HT1080 (cell line): ENCODE data around the gene RGS13. TPM values are rescaled to one million over a fixed set of nuclear protein-coding genes. Genes with fewer than 3 reads are reported as not detected.
"Not testable (repeated sequence)": the region's sequence is repeated elsewhere in the genome, so short reads cannot be mapped to it uniquely, and the experiment has no call there.

ENCODE experiments used
- DNase-seq: peaks from one replicate; pipeline ENCODE4 v3.0.0-alpha.2; 2015; ENCODE audit warnings: low read depth
- total RNA-seq: library from RNA; depleted of rRNA; stranded (reverse); fragments of >200 nt; shearing (Covaris generic); gene quantifications from 2 replicates; pipeline ENCODE4 v1.2.3, GENCODE V29; 2014; rRNA removed

Gene RGS13
- total RNA-seq, 1 experiment from 2014 or later: not detected

DNA sequence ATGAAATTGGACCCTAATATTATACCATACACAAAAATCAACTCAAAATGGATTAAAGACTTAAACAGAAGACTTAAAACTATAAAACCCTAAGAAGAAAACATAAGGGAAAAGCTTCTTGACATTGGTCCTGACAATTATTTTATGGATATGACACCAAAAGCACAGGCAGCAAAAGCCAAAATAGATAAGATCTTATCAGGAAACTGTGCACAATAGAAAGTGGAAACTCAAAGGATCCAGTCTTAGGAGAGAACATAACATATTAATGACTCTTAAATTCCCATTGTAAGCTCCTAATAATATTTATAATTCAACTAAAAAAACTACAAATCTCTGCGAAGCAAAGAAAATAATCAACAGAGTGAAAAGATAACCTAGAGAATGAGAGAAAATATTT is 39.8 kb downstream of the RGS13 start:
- DNase-seq: no peak

DNA sequence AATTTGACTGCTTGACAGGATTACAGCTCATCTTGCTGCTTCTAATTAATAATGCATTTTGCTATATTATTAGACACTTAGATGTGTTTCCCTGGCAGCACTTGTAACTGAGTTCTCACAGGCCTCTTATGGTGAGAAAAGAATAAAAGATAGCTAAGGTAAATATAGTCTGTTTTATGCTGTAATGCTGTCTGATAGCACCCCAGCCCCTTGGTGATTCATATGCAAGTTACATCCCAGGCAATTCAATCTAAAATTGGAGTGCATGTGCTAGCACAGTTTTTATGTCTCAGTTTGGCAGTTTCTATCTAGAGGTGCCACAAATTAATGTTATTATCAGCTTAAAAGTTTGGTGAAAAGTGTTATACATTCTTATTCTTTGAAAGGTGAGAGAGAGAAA is 42.2 kb downstream of the RGS13 start:
- no peak for DNase-seq

DNA sequence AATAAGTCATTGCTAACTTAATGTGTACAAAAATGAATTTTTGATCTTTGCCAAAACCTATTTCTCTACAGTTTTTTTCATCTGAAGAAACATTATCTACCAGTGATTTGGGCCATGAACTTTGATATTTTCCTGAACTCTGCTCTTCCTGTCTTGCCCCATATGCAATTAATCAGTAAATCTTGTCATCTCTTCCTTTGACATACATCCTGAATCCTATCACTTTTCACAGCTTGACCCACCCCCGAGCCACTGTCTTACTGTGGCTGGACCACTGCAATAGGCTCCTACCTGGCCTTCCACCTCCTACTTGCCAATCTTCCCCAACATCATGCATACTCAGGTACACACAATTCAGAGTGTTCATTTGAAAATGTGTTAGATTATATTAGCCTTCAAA is 46.4 kb downstream of the RGS13 start:
- DNase-seq: no peak

DNA sequence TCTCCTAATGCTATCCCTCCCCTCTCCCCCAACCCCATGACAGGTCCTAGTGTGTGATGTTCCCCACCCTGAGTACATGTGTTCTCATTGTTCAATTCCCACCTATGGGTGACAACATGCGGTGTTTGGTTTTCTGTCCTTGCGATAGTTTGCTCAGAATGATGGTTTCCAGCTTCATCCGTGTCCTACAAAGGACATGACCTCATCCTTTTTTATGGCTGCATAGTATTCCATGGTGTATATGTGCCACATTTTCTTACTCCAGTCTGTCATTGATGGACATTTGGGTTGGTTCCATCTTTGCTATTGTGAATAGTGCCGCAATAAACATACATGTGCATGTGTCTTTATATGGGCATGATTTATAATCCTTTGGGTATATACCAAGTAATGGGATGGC is 47.1 kb downstream of the RGS13 start:
- DNase-seq: not testable (repeated sequence)

DNA sequence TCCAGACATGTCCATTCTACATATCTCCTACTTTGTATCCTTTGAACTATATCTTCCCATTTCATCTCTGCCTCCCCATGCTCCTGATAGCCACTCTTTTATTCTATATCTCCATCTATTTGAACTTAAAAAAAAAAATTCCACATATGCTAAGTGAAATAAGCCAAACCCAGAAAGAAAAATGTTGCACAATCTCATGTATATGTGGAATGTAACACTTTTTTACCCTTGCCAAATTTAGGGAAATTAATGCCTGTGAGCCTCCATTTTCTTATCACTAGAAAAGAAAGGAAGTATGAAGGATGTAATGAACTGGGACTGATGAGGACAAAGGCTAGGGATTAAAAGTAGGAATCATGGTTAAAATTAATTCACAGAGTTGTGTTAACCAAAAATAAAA is 53.5 kb downstream of the RGS13 start:
- DNase-seq: no peak

DNA sequence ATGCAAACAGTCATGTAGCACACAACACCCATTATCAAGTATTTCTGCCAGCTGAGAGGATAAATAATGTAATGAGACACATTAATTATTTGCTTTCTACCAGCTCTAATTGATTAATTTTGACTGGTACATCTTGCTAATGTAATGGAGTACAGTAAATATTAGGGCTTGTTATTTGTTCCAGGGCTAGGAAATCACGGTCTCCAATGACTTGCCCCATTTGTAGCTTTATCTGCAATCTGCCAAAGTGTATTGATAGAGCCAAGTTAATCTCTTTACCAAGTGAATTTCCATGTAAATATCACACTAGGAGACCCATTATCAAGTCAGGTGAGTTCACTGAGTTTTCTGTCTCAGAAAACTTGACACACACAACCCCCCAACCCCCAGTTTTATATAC is 55.1 kb downstream of the RGS13 start:
- no peak for DNase-seq

DNA sequence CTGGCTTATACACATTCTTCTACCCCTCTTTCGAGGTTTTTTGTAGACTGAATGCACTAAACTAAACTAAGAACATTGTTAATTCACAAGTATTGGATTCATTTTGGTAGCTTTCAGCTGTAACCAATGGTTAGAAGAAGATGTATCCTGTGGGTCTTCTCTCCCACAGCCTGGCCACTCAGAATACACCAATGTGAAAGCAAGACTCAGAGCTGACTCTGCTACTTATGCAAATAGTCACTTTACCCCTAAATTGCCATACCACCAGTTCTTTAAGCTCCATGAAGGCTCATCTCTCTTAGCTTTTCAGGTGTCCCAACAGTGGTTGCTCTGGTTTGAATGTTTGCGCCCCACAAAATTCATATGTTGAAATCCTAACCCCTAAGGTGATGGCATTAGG is 60.1 kb downstream of the RGS13 start:
- no peak for DNase-seq

DNA sequence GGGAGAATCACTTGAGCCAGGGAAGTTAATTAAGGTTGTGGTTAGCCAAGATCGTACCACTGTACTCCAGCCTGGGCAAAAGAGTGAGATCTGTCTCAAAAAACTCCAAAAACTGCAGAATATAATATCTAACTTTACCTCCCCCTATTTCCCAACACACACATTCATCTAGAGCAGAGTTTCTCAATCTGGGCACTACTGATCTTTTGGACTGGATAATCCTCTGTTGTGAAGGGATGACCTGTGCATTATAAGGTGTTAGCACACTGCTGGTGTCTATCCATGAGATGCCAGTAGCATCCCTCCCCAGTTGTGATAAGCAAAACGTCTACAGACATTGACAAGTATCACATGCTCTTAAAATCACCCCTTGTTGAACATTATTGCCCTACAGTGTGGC is 61.8 kb downstream of the RGS13 start:
- DNase-seq: no peak

DNA sequence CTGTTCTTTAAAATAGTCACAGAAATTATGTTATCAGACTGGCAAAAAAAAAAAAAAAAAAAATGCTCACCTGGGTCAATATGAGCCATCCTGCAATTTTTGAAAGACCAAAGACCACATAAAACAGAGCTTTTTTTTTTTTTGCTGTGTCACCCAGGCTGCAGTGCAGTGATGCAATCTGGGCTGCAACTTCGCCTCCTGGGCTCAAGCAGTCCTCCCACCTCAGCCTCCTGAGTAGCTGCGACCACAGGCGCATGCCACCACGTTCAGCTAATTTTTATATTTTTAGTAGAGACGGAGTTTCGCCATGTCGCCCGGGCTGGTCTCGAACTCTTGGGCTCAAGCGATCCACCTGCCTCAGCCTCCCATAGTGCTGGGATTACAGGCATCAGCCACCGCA is 62.8 kb downstream of the RGS13 start:
- no peak for DNase-seq

DNA sequence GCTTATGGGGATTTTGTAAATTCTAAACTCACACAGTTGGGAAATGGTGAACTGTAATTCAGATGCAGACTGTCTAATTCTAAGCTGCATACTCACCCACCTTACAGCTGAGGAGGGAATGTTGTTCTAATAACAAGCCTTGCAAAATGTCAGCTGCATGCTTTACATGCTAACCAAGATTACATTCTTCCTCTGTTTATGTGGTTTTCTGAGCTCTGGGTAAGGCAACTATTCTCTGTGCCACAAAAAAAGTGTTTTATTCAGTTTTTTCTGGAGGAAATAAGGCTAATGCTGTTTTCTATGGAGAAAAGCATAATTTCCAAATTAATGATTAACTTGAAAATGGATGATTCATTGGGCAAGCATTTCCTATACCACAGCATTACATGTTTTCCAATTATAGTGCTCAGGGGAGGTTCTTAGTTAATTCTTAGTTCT is 64.9 kb downstream of the RGS13 start:
- DNase-seq: peak; percentile 57

DNA sequence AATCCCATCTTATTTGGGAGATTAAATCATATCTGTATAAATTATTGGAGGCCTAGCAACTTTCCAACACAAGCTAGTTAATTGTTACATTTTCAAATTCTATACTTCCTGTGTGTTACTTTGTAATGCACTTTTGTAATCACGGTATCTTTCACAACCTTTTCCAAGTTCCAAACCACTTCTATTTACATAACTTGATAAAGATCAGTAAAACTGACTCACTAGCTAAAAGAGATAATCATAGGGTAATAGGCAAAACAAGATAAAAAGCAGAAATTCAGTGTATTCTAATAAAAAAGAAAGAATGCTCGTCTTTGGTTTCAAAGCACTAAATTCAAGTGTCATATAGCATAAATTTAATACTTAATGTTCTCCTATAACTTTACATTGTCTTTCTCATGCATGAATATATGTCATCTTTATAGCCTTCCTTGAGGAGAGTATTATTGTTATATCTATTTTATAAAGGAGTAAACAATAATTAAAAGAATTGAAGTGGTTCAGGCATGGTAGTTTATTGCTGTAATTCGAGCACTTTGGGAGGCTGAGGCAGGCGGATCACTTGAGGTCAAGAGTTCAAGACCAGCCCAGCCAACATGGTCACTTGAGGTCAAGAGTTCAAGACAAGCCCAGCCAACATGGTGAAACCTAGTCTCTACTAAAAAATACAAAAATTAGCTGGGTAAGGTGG is 66.4 kb downstream of the RGS13 start:
- DNase-seq: peak; percentile 41

DNA sequence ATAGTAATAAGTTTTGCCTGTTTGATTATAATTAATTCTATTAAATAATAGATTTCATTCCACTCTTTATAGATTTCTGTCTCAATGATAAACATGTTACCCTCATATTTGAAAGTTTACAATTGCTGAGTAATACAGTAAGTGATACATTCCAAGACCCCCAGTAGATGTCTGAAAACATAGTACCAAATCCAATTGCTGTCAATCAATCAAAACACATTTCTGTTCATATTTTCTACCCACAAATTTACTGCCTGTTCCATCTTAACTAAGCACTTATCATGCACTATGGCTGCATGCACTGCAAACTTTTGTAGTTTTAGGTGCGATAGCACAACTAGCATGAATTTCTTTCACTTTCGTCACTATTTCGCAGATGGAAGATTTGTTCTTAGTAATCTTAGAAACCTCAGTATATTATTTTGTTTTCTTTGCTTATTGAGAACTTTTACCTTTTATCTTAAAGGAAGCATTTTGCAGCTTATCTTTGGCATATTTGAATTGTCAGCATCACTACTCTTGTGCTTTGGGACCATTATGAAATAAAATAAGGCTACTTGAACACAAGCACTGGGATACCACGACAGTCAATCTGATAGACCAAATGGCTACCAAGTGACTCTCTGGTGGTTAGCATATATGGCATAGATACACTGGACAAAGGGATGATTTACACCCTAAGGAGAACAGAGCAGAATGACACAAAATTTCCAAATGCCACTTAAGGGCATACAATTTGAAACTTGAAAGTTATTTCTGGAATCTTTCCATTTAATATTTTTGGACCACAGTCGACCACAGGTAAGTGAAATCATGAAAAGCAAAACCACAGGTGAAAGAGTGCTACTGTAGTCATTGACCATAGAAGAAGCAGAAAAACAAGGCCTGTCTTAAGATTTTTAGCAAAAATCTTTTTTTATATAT is 67.6 kb downstream of the RGS13 start:
- DNase-seq: no peak

DNA sequence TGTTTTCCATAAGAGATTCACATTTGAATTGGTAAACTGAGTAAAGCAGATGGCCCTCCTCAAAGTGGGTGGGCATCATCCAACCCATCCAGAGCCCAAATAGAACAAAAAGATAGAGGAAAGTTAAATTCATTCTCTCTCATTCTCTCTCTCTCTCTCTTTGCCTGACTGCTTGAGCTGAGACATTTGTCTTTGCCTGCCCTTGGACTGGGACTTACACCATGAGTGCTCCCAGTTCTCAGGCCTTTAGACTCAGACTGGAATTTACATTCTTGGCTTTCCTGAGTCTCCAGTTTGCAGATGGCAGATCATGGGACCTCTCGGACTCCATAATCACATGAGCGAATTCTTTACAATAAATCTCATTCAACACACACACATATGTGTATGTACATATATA is 69.6 kb downstream of the RGS13 start:
- DNase-seq: no peak

DNA sequence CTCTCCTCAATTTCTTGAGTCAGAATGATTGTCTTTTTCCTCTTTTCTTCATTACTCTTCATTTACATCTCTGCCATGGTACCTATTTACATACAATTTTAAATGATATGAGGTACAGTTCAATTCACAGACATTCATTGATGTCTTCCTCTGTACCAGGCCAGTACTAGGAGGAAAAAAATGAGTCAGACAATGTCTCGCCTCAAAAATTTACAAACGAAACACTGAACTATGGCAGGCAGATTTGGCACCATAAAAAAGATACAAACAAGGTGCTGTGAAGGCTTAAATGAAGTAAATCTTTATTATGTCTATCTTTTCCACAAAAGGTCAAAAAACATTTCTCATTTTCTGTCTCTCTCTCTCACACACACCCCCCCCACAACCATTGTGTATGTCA is 71.0 kb downstream of the RGS13 start:
- DNase-seq: no peak

DNA sequence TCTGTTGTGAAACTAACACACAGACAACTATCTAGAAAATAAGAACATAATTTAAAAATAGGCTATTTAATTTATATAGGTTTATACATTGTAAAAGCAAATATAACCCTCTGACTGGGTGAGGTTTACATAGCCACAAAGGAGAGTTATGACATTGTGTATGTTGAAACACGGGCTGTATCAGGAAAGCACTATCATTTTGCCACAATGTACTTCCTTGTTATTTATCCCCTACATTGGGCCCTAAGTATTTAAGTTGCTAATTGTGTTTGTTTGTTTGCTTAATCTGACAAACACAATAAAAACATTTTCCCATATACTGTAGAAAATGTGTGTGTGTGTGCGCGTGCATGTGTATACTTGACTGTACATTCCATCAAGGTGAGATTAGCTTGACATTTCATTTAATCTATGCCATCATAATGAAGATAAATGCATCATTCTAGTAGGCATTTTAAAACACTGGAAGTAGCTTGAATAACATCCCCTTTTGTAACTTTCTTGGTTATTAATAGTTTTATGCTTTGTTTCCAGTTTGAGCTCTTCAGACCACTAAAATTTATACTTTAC is 72.1 kb downstream of the RGS13 start:
- no peak for DNase-seq

DNA sequence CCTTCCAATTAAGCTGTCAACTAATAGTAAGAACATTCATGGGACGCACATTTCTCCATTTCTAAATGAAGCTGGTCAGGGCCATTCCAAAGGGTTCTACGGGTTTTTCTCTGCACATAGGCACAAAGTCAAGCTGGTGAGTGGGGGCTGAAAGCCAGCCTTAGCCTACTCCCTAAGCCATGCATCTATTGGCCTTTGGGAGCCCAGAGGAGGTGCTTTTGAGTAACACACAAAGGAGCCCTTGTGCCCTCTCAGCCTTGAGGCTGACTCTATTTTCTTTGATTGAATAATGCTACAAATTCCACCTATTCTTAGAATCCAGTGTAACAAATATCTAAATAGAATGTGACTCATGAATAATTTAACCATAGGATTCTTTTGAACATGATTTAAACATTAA is 73.6 kb downstream of the RGS13 start:
- DNase-seq: peak; percentile 11

Other genes with a start within 250 kb of the RGS13 start
- gene RGS1, start 60.4 kb upstream of the RGS13 start, total RNA-seq: not detected in 2 replicates
- gene RGS2, start 172.9 kb downstream of the RGS13 start, total RNA-seq: 3.6 and 5.2 TPM in 2 replicates